Psoas muscle (tissue), 8 donors: Measurements from ENCODE around the gene ICOS. TPM values are rescaled to one million over a fixed set of nuclear protein-coding genes. Genes with fewer than 3 reads are reported as not detected.
"Not testable (repeated sequence)": the region's sequence is repeated elsewhere in the genome, so short reads cannot be mapped to it uniquely, and the experiment has no call there.

Source experiments
- ATAC-seq, 4 donors: fragments of 200-7000 bp; cut with Tn5 transposase; one replicate each; pipeline ENCODE4 v1.9.1; 2020; ENCODE audit warnings: moderate library complexity in 3 of 4, mild to moderate bottlenecking in 2 of 4
- DNase-seq, 2 donors: peaks; one replicate each; pipeline ENCODE4 v3.0.0-alpha.2; 2020
- H3K27ac ChIP-seq: fragments of 200-600 bp; one replicate; pipeline ENCODE4 v1.8.0; 2022
- H3K27me3 ChIP-seq, 3 donors: fragments of 200-600 bp in 1 of 3; one replicate each; pipeline versions ENCODE4 v1.6.1 to v1.8.0; 2013 to 2022; ENCODE audit warnings: low read length in 2 of 3, mild to moderate bottlenecking in 2 of 3, moderate library complexity in 1 of 3; ENCODE audit not compliant: insufficient read depth in 3 of 3
- H3K36me3 ChIP-seq, 2 donors: fragments of 200-600 bp in 1 of 2; one replicate each; pipeline versions ENCODE4 v1.6.1 to v1.8.0; 2013 to 2022; ENCODE audit warnings: low read depth in 1 of 2, mild to moderate bottlenecking in 1 of 2, moderate library complexity in 1 of 2; ENCODE audit not compliant: insufficient read depth in 1 of 2
- H3K4me1 ChIP-seq: fragments of 200-600 bp; one replicate; pipeline ENCODE4 v1.8.0; 2022
- H3K4me3 ChIP-seq: fragments of 200-600 bp; one replicate; pipeline ENCODE4 v1.8.0; 2022; ENCODE audit warnings: mild to moderate bottlenecking
- H3K9me3 ChIP-seq: fragments of 200-600 bp; one replicate; pipeline ENCODE4 v1.8.0; 2022
- WGBS, 3 donors: extraction: QIAGEN DNeasy Blood & Tissue Kit; methylation state at CpG; one replicate each; pipeline versions ENCODE4 v1.1.6 to v1.1.7; 2013; 5-methylcytosine and 5-hydroxymethylcytosine counted together
- intact Hi-C, 2 donors: fragments of 100-400 bp; cut with DNase I; formaldehyde crosslinking; loops; one replicate each; pipeline versions ENCODE4 v1.11.0 to v1.14.2; 2022
- polyA plus RNA-seq, 3 donors: library from polyadenylated mRNA; stranded (reverse); fragments of 200-250 nt; gene quantifications; one replicate each; pipeline ENCODE4 v1.2.3, GENCODE V29; 2013
- total RNA-seq, 4 donors: library from RNA; stranded (reverse); fragmentation: NEBNext Ultra II Directional in 2 of 4; extraction: Animal tissue kit (Norgen Biotek cat#: 25700) in 2 of 4; gene quantifications; one replicate each; pipeline versions ENCODE4 v1.2.1 to v1.2.4, GENCODE V29; 2021 to 2023
- TF ChIP-seq, protein P1 (sequence below): fragments of 200-600 bp; IDR thresholded peaks from one replicate; pipeline ENCODE4 v1.8.0; 2022; ENCODE audit warnings: antibody characterized with exemption
- donor health status: healthy with polysubstance abuse.
- donor health status: DM: no; HTN: no; CAD: no; lungs with moderate emphysema.
- donor health status: Bipolar disorder and iron deficiency.
- donor health status: healthy.
- donor health status: DM: yes; HTN: yes; CAD: no.
- donor health status: DM: no; HTN: no; CAD: no.
- donor health status: DM: no; HTN: no; CAD: no.
- donor health status: DM: yes; HTN: yes; CAD: no.

Gene ICOS
- total and polyA plus RNA-seq, 7 donors, result 0.03 TPM; not detected in 6

DNA sequence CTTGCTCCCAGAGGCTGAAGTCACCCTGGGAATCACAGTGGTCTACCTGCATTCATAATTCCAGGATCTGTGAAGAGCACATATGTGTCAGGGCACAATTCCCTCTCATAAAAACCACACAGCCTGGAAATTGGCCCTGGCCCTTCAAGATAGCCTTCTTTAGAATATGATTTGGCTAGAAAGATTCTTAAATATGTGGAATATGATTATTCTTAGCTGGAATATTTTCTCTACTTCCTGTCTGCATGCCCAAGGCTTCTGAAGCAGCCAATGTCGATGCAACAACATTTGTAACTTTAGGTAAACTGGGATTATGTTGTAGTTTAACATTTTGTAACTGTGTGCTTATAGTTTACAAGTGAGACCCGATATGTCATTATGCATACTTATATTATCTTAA is 24.2 kb downstream of the ICOS start:
- TF ChIP-seq, protein P1, sequence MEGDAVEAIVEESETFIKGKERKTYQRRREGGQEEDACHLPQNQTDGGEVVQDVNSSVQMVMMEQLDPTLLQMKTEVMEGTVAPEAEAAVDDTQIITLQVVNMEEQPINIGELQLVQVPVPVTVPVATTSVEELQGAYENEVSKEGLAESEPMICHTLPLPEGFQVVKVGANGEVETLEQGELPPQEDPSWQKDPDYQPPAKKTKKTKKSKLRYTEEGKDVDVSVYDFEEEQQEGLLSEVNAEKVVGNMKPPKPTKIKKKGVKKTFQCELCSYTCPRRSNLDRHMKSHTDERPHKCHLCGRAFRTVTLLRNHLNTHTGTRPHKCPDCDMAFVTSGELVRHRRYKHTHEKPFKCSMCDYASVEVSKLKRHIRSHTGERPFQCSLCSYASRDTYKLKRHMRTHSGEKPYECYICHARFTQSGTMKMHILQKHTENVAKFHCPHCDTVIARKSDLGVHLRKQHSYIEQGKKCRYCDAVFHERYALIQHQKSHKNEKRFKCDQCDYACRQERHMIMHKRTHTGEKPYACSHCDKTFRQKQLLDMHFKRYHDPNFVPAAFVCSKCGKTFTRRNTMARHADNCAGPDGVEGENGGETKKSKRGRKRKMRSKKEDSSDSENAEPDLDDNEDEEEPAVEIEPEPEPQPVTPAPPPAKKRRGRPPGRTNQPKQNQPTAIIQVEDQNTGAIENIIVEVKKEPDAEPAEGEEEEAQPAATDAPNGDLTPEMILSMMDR, result no peak
- no peak for ATAC-seq
- H3K36me3 ChIP-seq, result no peaks in the 10 kb centered on the region
- H3K9me3 ChIP-seq, result no peaks in the 10 kb centered on the region
- intact Hi-C loops, result no loop called here
- H3K4me3 ChIP-seq, result no peak overlapping the region
- 84 to 91% (median 86%) methylated on average over 2 of the region's 2 CpGs for WGBS, 3 donors
- H3K27ac ChIP-seq, result no peak overlapping the region
- no peaks in the 10 kb centered on the region for H3K4me1 ChIP-seq
- H3K27me3 ChIP-seq, result no peaks in the 10 kb centered on the region
- DNase-seq, result no peak

DNA sequence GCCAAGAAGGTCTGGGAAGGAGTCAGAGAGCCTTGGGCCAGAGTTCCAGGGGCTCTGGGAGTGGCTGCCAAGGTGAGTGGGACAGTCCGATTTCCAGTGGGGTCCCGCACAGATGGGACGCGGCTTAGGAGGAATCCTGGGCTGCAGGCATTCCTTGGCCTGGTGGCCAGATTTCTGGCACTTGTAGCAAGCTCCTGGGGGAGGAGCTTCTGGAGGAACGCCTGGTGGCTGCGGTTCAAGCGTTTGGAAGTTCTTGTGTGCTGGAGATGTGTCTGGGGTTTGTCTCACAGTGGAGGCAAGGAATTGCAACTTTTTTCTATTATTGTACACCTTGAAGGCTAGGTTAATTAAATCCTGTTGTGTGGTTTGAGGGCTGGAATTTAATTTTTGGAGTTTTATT is 28.6 kb downstream of the ICOS start:
- intact Hi-C loops, H3K36me3 ChIP-seq, H3K4me1 ChIP-seq, H3K9me3 ChIP-seq, H3K27ac ChIP-seq, H3K27me3 ChIP-seq, H3K4me3 ChIP-seq, ATAC-seq: not testable (repeated sequence)
- WGBS, 3 donors, result 17 to 57% (median 39%) methylated on average over 6 to 7 of the region's 7 CpGs
- DNase-seq, result peak; percentile 16 to 59

DNA sequence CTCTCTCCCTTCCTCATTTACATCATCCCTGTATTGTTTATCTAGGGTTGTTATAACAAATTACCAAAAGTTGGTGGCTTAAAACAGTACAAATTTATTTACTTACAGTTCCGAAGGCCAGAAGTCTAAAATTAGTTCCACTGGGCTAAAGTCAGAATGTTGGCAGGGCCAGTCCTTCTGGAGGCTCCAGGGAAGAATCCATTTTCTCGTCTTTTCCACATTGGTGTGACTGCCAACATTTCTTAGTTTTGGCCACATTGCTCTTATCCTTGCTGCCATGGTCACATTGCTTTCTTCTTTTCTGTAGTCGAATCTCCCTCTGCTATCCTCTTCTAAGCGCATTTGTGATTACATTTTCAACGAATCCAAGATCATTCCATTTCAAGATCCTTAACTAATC is 34.7 kb downstream of the ICOS start:
- TF ChIP-seq, protein P1, result no peak
- intact Hi-C loops, result no loop called here
- H3K27me3 ChIP-seq, result no peaks in the 10 kb centered on the region
- no peak overlapping the region for H3K27ac ChIP-seq
- no peaks in the 10 kb centered on the region for H3K36me3 ChIP-seq
- no peak overlapping the region for H3K4me3 ChIP-seq
- H3K9me3 ChIP-seq, result no peaks in the 10 kb centered on the region
- DNase-seq, result no peak
- no peak for ATAC-seq
- H3K4me1 ChIP-seq, result no peaks in the 10 kb centered on the region
- WGBS, 3 donors, result 26 to 41% (median 26%) methylated on average over 5 of the region's 5 CpGs

DNA sequence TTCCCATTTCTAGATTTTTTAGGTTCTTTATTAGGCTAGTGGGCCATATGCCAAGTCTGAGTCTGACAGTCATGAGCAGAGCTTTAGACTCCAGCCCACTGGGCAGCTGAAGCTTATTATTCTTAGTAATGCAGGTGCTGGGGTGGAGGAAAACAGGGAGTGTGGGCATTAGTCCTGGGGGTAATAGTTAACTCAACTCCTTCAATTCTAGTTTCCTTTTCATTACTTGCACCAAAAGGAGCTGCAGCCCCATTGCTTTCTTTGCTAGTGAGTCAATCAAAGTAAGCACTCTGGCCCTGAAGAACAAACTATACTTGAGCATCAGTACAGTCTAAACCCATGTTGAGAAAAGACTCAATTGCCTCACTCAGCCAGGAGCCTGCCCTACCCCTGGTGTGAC is 35.5 kb downstream of the ICOS start:
- H3K27ac ChIP-seq, result no peak overlapping the region
- no peak overlapping the region for H3K4me3 ChIP-seq
- DNase-seq (no peak), ATAC-seq (no peak)
- H3K4me1 ChIP-seq, result no peaks in the 10 kb centered on the region
- H3K36me3 ChIP-seq, result no peaks in the 10 kb centered on the region
- no peaks in the 10 kb centered on the region for H3K9me3 ChIP-seq
- intact Hi-C loops, result no loop called here
- no peaks in the 10 kb centered on the region for H3K27me3 ChIP-seq
- TF ChIP-seq, protein P1, result no peak

DNA sequence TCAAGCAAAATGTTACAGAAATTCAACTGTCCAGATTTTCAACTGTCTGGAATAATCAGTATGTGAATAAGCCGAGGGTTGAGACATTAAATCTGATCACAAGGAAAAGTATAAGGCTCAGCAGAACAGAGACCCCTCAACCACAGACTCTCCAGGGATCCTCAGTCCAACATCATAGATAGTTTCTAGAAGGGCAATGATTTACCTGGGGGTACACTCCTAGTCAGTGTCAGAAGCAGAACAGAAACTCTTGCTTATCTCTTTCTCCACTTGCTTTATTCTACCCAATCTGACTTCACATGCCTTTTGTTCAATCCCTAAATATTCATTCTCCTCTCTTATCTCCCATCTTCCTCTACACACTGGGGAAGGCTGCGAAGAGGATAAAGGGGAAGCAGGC is 36.4 kb downstream of the ICOS start:
- ATAC-seq (no peak), DNase-seq (no peak)
- TF ChIP-seq, protein P1, result no peak
- Histone ChIP-seq H3K27ac (no peak overlapping the region), H3K4me3 (no peak overlapping the region), H3K27me3 (no peaks in the 10 kb centered on the region), H3K36me3 (no peaks in the 10 kb centered on the region), H3K4me1 (no peaks in the 10 kb centered on the region), H3K9me3 (no peaks in the 10 kb centered on the region)
- 90 to 98% (median 95%) methylated on average over 2 of the region's 2 CpGs for WGBS, 3 donors
- intact Hi-C loops, result no loop called here
